HG03060 (cell line): ENCODE measurements around the gene ZNF865.
"Not testable (repeated sequence)": the region's sequence is repeated elsewhere in the genome, so short reads cannot be mapped to it uniquely, and the experiment has no call there.

Source experiments
- ATAC-seq: cut with Tn5 transposase; IDR thresholded peaks from one replicate; pipeline ENCODE4 v1.9.1; 2021; ENCODE audit warnings: low read depth, moderate number of reproducible peaks; ENCODE audit not compliant: unreplicated experiment

The ZNF865 gene

DNA sequence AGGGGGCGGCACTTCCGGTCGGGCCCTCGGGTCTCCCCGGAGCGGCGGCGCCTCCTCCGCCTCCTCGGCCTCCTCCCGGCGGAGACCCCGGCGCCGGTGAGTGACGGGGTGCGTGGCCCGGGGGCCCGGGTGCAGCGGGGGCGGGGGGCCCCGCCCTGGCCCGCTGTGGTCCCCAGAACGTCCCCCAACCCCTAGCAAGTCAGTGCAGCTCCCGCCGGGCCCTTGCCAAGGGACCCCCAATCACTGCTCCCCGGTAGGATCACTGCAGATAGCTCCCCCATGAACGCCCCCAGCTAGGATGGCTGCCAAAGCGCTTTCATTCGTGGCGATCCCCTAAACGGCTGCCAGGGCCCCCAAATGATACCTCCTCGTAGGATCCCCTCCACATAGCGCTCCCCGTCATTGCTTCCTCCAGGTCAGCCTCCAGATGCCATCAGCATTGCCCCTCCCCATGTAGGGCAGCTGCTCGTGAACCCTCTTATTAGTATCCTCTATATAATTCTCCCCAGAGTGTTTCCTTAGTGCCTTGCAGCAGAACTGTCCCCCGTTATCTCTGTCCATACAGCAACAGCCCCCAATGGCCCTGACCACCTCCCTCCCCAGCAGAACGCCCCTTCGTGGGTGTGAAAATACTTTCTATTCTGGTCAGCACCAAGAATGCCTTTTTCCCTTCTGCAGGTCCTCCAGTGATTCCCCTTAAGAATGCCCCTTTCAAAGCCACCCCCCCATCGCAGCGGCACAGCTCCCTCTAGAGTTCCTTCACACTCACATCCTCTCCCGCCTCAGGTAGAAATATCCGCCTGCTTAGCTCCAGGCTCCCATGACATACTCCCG, at the start of gene ZNF865:
Gene ZNF865, plus strand, starts transcription at position 11 of the 834 bp plus-strand sequence. CDS start 7,972 bp downstream, outside the sequence.
- ATAC-seq = no peak

DNA sequence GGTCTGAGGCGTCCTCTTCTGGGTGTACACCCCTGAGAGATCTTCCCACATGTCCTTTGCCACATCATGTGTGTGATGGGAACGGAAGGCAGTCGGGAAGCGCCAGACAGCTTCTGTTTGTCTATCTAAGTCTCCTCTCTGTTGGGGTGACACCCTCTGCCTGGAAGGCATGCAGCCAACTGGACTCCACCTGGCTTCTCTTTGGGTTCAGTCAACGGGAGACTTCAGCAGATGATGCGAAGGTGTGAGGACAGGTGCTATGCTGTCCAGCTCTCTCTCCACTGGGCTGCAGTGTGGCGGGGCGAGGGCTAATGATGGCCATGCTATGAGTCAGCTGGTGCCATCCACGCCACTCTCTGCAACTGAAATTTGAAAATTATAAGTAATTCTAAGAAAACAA, 45.8 kb upstream of the ZNF865 start:
- no peak for ATAC-seq

DNA sequence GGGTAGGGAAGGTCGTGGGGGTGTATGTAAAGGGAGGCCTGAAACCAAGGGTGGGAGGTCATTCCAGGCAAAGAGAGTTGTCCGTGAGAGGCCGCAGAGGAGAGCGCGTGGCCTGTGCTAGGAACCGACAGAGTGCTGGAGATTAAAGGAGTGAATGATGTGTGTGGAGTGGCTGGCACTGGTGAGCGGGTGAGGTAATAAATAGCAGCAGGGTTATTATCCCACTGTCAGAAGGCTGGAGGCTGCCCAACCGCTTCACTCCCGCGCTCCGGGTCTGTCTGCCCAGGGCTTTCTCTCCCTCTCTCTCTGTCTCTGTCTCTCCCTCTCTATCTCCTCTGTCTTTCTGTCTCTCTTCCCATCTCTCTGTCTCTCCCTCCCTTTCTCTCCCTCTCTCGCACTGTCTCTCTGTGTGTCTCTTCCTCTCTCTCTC, 42.2 kb upstream of the ZNF865 start:
- no peak for ATAC-seq

GRCh38 chr19:55566823-55567222, 38.6 kb upstream of the ZNF865 start:
- ATAC-seq = no peak

DNA sequence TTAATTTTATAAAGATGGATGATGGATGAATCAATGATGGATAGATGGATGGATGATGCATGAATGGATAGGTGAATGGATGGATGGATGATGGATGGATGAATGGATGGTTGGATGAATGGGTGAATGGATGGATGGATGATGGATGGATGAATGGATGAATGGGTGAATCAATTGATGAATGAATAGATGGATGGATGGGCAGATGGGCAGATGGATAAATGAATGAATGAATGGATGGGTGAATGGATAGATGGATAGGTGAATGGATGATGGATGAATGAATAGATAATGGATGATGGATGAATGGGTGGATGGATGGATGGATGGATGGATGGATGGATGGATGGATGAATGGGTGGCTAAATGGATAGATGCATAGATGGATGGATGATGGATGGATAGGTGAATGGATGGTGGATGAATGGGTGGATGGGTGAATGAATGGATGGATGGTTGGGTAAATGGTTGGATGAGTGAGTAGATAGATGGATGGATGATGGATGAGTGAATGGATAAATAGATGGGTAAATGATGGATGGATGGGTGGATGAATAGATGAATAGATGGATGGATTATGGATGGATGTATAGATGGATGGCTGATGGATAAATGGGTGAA, 37.6 kb upstream of the ZNF865 start:
- no peak for ATAC-seq

DNA sequence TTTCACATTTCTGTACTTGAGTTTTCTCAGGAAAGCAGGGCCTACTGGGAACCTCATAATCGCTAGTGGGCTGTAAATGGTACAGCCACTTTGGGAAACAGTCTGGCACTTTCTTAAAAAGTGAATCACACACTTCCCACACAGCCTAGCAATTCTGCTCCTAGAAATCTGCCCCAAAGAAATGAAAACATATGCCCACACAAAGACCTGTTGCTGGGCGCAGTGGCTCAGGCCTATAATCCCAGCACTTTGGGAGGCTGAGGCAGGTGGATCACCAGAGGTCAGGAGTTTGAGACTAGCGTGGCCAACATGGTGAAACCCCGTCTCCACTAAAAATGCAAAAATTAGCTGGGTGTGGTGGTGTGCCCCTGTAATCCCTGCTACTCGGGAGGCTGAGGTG, 36.0 kb upstream of the ZNF865 start:
- not testable (repeated sequence) for ATAC-seq

DNA sequence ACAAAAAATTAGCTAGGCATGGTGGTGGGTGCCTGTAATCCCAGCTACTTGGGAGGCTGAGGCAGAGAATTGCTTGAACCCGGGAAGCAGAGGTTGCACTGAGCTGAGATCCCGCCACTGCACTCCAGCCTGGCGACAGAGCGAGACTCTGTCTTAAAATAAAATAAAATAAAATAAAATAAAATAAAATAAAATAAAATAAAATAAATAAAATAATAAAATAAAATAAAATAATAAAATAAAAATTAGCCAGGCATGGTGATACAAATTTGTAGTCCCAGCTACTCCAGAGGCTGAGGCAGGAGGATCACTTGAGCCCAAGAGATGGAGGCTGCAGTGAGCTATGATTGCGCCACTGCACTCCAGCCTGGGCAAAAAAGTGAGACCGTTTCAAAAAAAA, 31.5 kb upstream of the ZNF865 start:
- ATAC-seq = not testable (repeated sequence)

GRCh38 chr19:55576746-55577145, 28.7 kb upstream of the ZNF865 start:
- no peak for ATAC-seq

DNA sequence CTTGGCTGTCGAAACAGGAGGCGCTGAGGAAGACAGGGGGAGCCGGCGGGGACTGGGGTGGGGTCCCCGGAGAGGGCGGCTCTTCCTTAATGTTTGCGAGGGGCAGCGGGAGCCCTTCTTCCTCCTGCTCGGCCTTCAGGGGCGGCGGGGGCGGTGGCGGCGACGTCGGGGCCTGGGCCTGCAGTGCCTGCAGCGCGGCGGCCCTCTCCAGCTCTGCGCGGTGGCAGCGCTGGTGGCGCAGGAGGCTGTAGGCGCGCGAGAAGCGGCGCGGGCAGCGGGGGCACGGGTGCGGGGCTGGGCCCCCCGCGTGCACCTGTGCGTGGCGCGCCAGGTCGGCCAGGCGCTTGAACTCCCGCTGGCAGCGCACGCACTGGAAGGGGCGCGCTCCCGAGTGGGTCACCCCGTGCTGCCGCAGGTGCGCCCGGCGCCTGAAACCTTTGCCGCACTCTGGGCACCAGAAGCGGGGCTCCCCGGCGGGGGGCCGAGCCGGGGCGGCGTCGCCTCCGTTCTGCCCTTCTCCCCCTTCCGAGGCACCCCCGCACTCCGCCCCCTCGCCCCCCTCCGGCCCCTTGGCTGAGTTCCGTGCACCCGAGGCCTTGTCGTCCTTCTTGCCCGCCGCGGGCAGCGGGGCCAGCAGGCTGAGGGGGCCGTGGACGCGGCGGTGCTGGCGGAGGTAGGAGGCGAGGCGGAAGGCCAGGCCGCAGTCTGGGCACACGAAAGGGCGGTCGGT, 27.3 kb upstream of the ZNF865 start:
- no peak for ATAC-seq

DNA sequence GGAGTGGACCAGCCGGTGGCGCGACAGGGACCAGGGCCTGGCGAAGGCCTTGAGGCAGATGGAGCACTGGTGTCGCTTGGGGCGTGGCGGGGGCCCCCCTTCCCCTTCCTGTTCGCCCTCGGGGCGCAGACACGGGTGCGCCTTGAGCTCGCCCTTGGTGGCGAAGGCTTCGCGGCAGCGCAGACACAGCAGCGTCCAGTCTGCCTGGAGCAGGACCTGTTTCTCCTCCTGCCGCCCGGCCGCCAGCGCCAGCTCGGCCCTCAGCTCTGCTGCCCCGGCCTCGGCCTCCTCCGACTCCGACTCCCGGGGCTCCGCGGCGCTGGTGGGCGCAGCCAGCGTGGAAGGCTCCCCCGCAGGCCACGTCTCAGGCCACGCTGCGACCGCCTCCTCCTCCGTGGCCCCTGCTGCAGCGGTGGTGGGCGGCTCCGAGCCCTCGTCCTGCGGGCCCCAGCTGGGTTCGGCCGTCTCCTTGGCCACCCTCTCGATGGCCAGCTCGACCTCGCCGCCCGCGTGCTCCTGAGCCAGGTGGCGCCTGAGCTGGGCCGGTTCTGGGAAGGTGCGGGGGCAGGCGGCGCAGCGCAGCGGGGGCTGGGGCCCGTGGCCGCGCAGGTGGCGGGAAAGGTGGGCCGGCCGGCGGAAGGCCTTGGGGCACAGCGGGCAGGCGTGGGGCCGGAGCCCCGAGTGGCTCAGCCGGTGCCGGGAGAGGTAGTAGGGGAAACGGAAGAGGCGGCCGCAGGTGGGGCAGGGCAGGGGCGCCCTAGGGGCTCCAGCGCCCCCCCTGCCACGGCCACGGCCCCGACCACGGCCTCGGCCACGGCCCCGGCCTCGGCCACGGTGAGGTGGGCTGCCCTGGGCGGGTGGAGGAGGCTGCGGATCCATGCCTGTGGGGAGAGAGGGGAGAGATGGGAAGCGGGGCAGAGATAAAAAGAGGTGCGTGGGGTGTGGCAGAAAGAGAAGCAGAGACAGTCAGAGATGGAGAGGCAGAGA, 26.4 kb upstream of the ZNF865 start:
- no peak for ATAC-seq

- no peak for ATAC-seq
These were observed 25.5 kb upstream of the ZNF865 start for GRCh38 chr19:55579766-55580621.

DNA sequence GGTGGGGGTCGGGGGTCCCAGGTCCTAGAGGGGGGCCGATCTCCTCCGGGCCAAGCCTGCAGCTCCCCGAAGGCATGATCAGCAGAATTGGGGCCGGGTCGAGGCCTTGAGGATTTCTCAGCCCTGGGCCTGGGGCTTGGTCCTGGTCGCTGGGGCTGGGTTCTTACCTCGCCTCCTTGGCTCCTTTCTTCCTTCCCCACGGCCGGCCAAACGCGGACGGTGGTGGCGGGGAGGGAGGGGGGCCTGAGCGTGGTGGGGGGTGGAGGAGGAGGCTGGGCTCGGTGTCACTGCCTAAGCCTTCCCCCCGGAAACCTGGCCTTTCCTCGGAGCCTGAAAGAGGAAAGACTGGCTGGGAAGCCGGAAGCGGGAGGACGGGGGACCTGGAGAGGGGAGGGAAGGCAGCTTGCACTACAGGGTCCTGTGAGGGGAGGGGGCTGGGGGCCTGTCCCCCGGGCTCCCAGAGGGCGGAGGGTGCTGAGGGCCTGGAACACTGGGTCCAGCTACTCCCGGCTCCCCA, 24.8 kb upstream of the ZNF865 start, which contains the start of gene ZNF579:
Gene ZNF579, minus strand, starts transcription at position 221 of the 517 bp plus-strand sequence. CDS start 1,209 bp downstream, outside the sequence.
- ATAC-seq = no peak

DNA sequence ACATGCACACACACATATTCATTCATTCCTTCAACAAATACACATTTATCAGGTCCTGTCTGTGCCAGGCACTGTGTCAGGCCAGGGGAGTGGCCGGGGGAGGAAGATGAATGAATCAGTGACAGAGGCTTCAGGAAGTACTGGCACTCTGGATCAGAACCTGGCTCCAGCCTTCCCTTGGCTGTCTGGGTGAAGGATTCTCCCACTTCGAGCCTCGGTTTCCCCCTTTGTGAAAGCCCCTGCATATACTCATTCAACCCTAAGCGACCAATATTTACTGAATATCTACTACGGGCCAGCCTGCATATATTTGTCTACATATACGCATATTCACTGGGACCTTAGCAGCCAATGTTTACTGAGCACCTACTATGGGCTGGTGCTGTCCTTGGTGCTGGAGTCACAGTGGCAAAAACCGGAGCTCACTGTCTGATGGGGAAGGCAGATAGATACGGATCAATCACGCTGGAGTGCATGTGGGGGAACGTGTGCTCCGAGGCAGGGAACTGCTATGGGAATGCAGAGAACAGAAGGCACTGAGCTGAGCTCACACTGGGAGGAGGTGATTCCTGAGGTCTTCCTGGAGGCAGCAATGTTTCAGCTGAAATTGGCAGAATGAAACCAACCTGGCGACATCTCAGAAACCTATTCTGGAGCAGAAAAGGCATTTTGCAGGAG, 24.2 kb upstream of the ZNF865 start:
- no peak for ATAC-seq

- ATAC-seq = no peak
These were observed 23.6 kb upstream of the ZNF865 start for GRCh38 chr19:55581823-55582223.

DNA sequence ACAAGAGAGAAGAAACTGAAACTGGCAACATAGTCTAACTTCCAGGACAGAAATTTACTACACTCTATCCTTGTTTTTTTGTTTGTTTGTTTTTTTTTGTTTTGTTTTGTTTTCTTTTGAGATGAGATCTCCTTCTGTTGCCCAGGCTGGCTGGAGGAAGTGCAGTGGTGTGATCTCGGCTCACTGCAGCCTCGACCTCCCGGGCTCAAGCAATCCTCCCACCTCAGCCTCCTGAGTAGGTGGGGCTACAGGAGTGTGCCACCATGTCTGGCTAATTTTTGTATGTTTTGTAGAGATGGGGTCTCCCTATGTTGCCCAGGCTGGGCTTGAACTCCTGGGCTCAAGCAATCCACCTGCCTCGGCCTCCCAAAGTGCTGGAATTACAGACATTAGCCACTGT, 23.2 kb upstream of the ZNF865 start:
- ATAC-seq = not testable (repeated sequence)

GRCh38 chr19:55583897-55584296, 21.6 kb upstream of the ZNF865 start:
- not testable (repeated sequence) for ATAC-seq

GRCh38 chr19:55584871-55585270, 20.6 kb upstream of the ZNF865 start:
- ATAC-seq = no peak

- ATAC-seq = no peak
These were observed 19.6 kb upstream of the ZNF865 start for GRCh38 chr19:55585658-55586339.
